DOHH2 (cell line): Measurements from ENCODE around the gene DOCK11.
"Not testable (repeated sequence)": the region's sequence is repeated elsewhere in the genome, so short reads cannot be mapped to it uniquely, and the experiment has no call there.

Source experiments
- H3F3A ChIP-seq: fragments of 200-600 bp; sonication (generic), shearing (Covaris generic); 2 replicates; pipeline ENCODE4 v1.6.0; 2016; ENCODE audit warnings: antibody characterized with exemption, mild to moderate bottlenecking; ENCODE audit not compliant: control insufficient read depth, insufficient read depth
- H3K27ac ChIP-seq: fragments of 200-600 bp; sonication (generic); 2 replicates; pipeline ENCODE4 v1.5.1; 2014; ENCODE audit warnings: low read depth, mild to moderate bottlenecking, low read length, moderate library complexity
- H3K27me3 ChIP-seq: fragments of 200-600 bp; sonication (generic); 2 replicates; pipeline ENCODE4 v1.6.1; 2014; ENCODE audit warnings: mild to moderate bottlenecking, low read length, mixed read lengths; ENCODE audit not compliant: control insufficient read depth
- H3K36me3 ChIP-seq: fragments of 200-600 bp; sonication (generic); 2 replicates; pipeline ENCODE4 v1.6.1; 2014; ENCODE audit warnings: mild to moderate bottlenecking, low read length, moderate library complexity, mixed read lengths; ENCODE audit not compliant: control insufficient read depth
- H3K4me1 ChIP-seq: fragments of 200-600 bp; sonication (generic); 2 replicates; pipeline ENCODE4 v1.6.1; 2014; ENCODE audit warnings: mild to moderate bottlenecking, low read length, mixed read lengths; ENCODE audit not compliant: control insufficient read depth
- H3K4me2 ChIP-seq: fragments of 200-600 bp; sonication (generic); 2 replicates; pipeline ENCODE4 v1.6.0; 2014; ENCODE audit warnings: mild to moderate bottlenecking, low read length, moderate library complexity
- H3K4me3 ChIP-seq: fragments of 200-600 bp; sonication (generic); 2 replicates; pipeline ENCODE4 v1.5.1; 2014; ENCODE audit warnings: mild to moderate bottlenecking, low read length, mixed read lengths
- H3K79me2 ChIP-seq: fragments of 200-600 bp; sonication (generic); 2 replicates; pipeline ENCODE4 v1.6.1; 2014; ENCODE audit warnings: mild to moderate bottlenecking, low read length, mixed read lengths; ENCODE audit not compliant: control insufficient read depth
- H3K9me2 ChIP-seq: fragments of 200-600 bp; sonication (generic); replicated peaks from 2 replicates; pipeline ENCODE4 v1.6.1; 2014; ENCODE audit warnings: mild to moderate bottlenecking, low read length, mixed read lengths; ENCODE audit not compliant: control insufficient read depth
- H3K9me3 ChIP-seq: fragments of 200-600 bp; sonication (generic); 2 replicates; pipeline ENCODE4 v1.6.1; 2014; ENCODE audit warnings: antibody characterized with exemption, low read length, mixed read lengths; ENCODE audit not compliant: control insufficient read depth, insufficient read depth
- H4K20me1 ChIP-seq: fragments of 200-600 bp; sonication (generic); 2 replicates; pipeline ENCODE4 v1.6.0; 2014; ENCODE audit warnings: low read depth, mild to moderate bottlenecking, antibody characterized with exemption, low read length, moderate library complexity; ENCODE audit not compliant: control insufficient read depth, insufficient read depth
- EZH2phosphoT487 ChIP-seq: fragments of 200-600 bp; sonication (generic); IDR thresholded peaks from 2 replicates; pipeline ENCODE4 v1.6.1; 2017; ENCODE audit warnings: borderline replicate concordance, mild to moderate bottlenecking, antibody characterized with exemption, low read length, moderate library complexity, mixed read lengths
- TF ChIP-seq, protein P1 (sequence below): fragments of 200-600 bp; sonication (generic); IDR thresholded peaks from one replicate; pipeline ENCODE4 v1.5.1; 2014; ENCODE audit warnings: antibody characterized with exemption, mild to moderate bottlenecking, low read depth, low read length; ENCODE audit not compliant: poor library complexity, severe bottlenecking

Gene DOCK11

DNA sequence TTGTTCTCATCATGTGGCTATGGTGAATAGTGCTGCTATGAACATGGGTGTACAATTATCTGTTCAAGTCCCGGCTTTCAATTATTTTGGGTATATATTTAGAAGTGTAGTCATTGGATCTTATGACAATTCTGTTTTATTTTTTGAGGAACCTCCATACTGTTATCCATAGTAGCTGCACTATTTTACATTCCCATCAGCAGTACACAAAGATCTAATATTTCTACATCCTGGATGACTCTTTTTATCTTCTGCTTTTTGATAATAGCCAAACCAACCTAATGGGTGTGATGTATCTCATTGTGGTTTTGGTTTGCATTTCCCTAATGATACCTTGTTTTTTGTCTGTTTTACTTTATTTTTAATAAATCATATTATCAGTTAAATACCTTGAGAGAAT, 218.9 kb downstream of the DOCK11 start:
- H3K9me3 ChIP-seq: no peaks in the 10 kb centered on the region
- no peaks in the 10 kb centered on the region for H3K79me2 ChIP-seq

DNA sequence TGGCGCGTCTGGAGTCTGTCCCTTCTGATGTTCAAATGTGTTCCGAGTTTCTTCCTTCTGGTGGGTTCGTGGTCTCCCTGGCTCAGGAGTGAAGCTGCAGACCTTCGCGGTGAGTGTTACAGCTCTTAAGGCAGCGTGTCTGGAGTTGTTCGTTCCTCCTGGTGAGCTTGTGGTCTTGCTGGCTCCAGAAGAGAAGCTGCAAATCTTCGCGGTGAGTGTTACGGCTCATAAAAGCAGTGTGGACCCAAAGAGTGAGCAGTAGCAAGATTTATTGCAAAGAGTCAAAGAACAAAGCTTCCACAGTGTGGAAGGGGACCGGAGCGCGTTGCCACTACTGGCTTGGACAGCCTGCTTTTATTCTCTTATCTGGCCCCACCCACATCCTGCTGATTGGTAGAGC, 220.3 kb downstream of the DOCK11 start:
- H3K27ac ChIP-seq, H3K4me2 ChIP-seq, H3K9me3 ChIP-seq, H3K4me3 ChIP-seq, H3F3A ChIP-seq, H3K36me3 ChIP-seq, H4K20me1 ChIP-seq, H3K79me2 ChIP-seq, H3K9me2 ChIP-seq, H3K27me3 ChIP-seq: not testable (repeated sequence)
- peaks cover 35% of the 10 kb centered on the region for H3K4me1 ChIP-seq

More for the DNA sequence above, 218.9 kb downstream of the DOCK11 start:
- Histone ChIP-seq H3K4me2 (no peak overlapping the region), H3K4me1 (peaks cover 30% of the 10 kb centered on the region), H3K36me3 (no peaks in the 10 kb centered on the region), H3K9me2 (no peaks in the 10 kb centered on the region), H4K20me1 (no peaks in the 10 kb centered on the region), H3K27ac (no peak overlapping the region), H3F3A (no peaks in the 10 kb centered on the region), H3K4me3 (no peak overlapping the region), H3K27me3 (no peaks in the 10 kb centered on the region)
- no peak for TF ChIP-seq EZH2phosphoT487
- TF ChIP-seq, protein P1, sequence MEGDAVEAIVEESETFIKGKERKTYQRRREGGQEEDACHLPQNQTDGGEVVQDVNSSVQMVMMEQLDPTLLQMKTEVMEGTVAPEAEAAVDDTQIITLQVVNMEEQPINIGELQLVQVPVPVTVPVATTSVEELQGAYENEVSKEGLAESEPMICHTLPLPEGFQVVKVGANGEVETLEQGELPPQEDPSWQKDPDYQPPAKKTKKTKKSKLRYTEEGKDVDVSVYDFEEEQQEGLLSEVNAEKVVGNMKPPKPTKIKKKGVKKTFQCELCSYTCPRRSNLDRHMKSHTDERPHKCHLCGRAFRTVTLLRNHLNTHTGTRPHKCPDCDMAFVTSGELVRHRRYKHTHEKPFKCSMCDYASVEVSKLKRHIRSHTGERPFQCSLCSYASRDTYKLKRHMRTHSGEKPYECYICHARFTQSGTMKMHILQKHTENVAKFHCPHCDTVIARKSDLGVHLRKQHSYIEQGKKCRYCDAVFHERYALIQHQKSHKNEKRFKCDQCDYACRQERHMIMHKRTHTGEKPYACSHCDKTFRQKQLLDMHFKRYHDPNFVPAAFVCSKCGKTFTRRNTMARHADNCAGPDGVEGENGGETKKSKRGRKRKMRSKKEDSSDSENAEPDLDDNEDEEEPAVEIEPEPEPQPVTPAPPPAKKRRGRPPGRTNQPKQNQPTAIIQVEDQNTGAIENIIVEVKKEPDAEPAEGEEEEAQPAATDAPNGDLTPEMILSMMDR: no peak

DNA sequence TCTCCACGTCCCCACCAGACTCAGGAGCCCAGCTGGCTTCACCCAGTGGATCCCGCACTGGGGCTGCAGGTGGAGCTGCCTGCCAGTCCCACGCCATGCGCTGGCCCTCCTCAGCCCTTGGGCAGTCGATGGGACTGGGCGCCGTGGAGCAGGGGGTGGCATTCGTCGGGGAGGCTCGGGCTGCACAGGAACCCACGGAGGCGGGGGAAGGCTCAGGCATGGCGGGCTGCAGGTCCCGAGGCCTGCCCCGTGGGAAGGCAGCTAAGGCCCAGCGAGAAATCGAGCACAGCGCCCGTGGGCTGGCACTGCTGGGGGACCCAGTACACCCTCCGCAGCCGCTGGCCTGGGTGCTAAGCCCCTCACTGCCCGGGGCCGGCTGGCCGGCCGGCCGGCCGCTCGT, 221.2 kb downstream of the DOCK11 start:
- H3K36me3 ChIP-seq, H3K9me3 ChIP-seq, H3K79me2 ChIP-seq, H3K9me2 ChIP-seq, H3K27me3 ChIP-seq, H3K4me2 ChIP-seq, H3F3A ChIP-seq, H4K20me1 ChIP-seq, H3K4me3 ChIP-seq, H3K27ac ChIP-seq: not testable (repeated sequence)
- peaks cover 35% of the 10 kb centered on the region for H3K4me1 ChIP-seq

DNA sequence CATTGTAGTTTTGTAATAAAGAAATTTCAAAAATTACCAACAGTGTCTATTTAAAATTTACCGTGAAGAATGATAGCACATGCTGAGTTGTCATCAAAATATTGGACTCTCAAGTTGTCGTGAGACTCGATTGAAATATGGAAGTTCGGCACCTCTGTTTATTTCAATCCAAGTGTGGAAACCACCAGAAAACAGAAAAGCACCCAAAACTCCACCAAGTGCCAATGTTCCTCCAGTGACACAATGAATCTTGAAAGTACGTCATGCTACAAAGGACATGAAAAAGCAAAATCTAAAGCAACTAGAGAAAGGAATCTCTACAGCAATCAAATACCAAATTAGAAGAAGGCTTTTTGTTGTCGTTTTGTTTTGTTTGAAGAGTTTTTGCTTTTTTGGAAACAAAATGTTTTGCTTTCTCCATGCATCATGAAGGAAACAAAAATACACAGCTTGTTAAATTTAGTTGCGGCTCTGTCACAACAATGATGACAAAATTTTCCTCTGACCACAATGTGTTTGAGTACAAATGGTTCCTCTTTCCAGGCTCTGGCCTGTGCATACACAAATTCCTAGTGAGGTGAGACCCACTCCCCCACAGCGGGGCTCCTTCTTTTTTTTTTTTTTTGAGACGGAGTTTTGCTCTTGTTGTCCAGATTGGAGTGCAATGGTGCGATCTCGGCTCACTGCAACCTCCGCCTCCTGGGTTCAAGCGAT, 222.2 kb downstream of the DOCK11 start:
- Histone ChIP-seq H4K20me1 (no peaks in the 10 kb centered on the region), H3K9me3 (no peaks in the 10 kb centered on the region), H3K9me2 (no peaks in the 10 kb centered on the region), H3K27me3 (no peaks in the 10 kb centered on the region), H3K4me1 (peaks cover 35% of the 10 kb centered on the region), H3F3A (no peaks in the 10 kb centered on the region), H3K4me2 (peak overlapping the region; percentile 68; the same call in 1 of the 2 replicates), H3K4me3 (no peak overlapping the region), H3K36me3 (no peaks in the 10 kb centered on the region), H3K79me2 (no peaks in the 10 kb centered on the region), H3K27ac (no peak overlapping the region)
- TF ChIP-seq, protein P1: no peak
- no peak for TF ChIP-seq EZH2phosphoT487
